ENCODE results near the gene IFIT5.

- TF ChIP-seq POLR2A (IDR thresholded peaks at IDR 0.05; ENCODE audit: low read length) (no peak), GATA1 (IDR thresholded peaks at IDR 0.05; ENCODE audit: low read depth, low read length) (no peak)
These were observed 31.6 kb upstream of the IFIT5 start for GRCh38 chr10:89382757-89383156.
